GM19238 (cell line): ENCODE data around the gene ISYNA1.

ENCODE experiments used
- DNase-seq: peaks from one replicate; pipeline ENCODE4 v3.0.0; 2011; ENCODE audit warnings: low spot score; ENCODE audit not compliant: insufficient read length

The ISYNA1 gene

DNA sequence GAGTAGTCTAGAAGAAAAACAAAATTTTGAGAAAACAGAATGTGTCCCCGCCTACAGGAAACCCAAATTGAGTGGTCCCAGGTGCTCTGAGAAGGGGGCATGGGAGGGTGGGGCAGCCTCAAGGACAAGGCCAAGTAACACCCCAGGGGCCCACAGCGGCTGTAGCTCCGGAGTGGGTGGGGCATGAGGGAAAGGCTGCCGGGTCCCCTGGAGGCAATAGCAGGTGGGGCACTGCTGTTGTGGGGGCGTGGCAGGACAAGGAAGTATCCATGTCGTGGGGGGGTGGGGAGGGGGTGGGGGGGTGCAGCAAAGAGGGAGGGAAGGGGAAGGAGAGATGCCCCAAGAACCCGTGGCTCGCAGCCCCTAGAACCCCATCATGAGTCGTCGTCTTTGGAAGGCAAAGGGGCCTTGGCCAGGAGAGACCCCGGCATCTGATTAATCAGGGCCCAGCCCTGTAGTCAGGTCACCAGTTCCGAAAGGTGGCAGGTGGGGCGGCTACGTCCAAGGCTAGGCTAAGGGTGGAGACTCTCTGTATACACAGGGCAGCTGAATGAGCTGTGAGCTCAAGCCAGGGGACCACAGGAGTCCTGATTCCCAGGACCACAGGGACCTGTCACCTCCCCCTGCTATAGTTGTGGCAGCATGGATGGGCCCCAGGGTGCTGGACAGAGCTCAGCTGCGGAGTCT is 7.5 kb upstream of the ISYNA1 start:
- DNase-seq: no peak

DNA sequence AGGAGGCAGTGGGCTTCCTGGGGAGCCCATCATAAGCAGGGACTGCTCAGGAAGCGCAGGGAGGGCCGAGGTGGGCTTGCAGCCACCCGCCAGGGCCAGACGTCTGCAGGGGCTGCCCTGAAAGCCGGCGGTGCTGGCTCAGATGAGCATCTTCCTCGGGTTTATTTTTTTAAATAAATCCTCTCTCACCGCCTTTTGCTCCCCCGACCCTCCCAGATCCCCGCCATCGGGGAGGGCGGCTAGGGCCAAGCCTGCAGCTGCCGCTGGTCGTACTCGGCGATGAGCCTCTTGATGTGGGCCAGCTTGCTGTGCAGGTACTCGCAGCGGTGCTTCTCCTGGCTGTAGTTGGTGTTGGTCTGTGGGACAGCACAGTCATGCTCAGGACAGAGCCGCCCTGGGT is 6.6 kb upstream of the ISYNA1 start:
- no peak for DNase-seq

DNA sequence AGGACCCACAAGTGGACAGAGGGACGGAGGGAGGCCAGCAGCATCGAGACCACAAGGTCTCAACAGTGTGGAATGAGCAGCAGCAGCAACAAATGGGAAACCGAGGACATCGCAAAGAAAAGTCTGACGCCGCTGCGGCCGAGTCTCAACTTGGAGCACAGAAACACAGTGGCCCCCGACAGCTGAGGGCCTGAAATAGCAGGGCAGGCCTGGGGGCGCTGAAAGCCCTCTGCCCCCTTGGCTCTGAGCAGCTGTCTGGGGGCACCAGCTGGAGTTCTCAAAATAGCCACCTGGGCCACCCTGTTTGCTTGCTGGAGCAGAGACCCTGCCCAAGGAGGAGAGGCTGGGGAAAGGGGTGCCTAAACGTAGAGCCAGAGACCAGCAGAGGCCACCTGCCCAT is 5.9 kb upstream of the ISYNA1 start:
- DNase-seq: no peak

DNA sequence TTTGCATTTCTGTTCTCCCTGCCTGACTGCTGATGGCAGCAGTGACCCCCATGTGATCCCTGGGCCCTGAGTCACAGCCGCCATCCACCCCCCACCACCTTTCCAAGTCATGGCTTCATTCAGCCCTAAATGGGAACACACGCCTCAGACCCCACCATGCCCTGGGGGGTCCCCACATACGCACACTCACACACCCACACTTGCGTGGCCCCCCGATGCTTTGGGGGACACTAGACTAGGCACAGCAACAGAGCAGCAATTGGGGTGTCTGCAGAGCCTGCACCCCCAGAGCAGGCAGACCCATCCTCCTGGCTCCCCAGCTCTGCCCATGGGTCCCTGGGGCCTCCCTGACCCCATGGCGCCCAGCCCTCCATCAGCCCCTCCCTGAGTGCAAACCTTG is 5.5 kb upstream of the ISYNA1 start:
- DNase-seq: no peak

DNA sequence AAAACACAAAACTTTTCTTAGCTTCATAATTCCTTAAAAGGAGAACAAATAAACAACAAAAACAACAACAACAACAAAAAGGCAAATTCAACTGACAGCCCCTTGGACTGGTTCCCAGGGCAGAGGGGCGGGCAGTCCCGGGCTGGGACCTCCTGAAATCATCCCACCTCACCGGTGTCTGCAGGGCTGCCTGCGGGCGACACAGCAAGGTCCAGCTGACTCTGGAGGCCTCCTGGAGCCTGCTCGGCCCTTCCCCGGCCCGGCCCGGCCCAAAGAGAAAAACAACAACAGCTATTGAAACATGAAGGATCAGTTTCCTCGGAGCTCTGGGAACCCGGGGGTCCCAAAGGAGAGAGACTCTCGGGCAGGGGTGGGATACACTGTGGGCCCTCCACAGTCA is 5.0 kb upstream of the ISYNA1 start:
- no peak for DNase-seq

DNA sequence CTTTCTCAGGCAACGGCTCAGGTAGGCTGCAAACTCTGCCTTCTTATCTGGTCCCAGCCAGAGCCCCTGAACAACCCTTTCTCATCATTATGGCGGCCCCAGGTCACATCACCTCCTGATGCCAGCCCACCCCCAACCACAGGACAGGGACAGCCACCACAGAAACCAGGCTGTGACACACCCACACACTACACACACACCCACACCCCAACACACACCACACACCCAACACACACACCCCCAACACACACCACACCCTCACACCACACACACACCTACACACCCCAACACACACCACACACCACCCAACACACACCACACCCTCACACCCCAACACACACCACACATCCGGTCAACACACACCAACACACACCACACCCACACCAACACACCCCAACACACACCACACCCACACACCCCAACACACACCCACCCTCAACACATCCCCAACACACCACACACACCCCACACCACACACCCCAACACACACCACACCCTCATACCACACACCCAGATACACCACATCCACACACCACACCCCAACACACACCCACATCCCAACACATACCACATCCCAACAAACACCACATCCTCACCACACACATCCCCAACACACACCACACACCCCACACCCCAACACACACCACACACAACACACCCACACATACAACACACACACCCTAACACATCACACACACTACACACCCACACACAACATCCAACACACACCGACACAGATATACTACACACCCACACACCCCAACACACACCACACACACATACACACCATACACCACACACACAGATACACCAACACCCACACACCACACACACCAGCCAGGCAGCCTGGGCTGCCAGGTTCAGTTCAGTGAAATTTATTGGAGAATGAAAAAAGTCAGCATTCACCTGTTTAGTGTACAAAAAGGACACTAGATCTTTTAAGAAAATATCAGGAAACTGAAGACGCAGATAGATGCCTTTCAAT is 4.2 kb upstream of the ISYNA1 start:
- DNase-seq: no peak

DNA sequence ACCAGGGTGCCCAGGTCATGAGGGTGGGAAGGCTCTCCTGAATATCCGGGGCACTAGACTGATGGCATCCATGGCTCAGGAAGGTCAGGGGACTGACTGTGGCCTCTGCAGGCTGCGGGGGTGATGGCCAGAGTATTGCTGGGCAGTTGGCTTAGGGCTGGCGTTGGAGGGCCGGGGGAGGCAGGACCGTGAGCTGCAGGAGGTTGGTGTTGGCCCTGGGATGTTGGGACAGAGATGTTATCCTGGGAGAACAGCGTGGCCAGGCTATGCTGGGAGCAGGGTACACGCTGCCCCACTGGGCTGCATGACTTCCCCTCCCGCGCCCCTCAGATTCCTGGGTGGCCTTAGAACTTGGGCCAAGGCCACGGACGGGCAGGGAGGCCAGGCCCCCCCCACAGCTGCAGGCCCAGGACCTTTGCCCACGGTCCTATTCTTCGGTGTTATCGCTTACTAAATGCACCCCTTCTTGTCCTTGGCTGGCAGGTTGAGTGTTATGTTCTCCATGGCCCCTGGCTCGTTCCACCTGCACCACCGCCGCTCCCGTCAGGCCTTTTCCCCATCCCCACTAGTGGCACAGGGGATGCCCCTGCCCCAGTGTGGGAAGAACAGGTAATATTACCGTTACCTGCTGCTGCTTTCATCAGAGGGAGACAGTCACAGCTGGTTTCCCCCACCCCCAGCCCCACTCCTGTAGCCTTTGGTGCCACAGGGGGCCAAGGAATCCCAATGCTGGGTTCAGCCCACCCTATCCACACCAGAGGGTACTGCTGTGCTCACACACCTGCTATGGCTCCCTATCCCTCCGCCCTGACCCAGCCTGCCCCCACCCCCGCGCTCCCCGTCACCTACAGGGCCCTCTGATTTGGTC is 3.2 kb upstream of the ISYNA1 start:
- DNase-seq: no peak

DNA sequence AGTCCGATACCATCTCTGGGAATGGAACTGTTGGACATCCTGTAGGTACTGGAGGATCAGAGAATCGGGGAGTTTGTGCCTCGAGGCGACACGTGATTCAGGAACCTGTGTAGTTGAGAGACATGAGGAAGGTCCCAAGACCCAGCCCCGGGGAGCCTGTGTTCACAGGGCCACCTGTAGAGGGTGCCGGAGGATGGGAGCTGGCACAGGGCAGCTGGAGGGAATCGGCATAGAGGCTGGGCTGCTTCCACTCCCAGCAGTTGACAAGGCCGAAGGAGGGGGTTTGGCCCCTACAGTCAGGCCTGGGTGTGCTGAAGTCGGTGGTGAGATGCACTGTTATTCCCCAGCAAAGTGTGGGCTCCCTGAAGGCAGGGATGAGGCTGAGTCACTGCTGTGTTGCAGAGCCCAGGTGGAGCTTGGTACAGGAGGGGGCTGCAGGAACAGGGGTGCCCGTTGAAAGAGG is 2.5 kb upstream of the ISYNA1 start:
- DNase-seq: no peak

DNA sequence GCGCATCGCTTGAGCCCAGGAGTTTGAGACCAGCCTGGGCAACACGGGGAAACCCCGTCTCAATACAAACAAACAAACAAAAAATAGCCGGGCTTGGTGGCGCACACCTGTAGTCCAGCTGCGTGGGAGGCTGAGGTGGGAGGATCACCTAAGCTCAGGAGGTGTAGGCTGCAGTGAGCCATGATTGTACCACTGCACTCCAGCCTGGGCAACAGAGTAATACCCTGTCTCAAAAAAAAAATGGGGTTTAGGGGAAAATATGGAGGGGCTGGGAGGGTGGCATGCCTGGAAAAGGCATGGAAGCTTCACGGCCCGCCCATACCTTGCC is 1.9 kb upstream of the ISYNA1 start:
- DNase-seq: no peak

DNA sequence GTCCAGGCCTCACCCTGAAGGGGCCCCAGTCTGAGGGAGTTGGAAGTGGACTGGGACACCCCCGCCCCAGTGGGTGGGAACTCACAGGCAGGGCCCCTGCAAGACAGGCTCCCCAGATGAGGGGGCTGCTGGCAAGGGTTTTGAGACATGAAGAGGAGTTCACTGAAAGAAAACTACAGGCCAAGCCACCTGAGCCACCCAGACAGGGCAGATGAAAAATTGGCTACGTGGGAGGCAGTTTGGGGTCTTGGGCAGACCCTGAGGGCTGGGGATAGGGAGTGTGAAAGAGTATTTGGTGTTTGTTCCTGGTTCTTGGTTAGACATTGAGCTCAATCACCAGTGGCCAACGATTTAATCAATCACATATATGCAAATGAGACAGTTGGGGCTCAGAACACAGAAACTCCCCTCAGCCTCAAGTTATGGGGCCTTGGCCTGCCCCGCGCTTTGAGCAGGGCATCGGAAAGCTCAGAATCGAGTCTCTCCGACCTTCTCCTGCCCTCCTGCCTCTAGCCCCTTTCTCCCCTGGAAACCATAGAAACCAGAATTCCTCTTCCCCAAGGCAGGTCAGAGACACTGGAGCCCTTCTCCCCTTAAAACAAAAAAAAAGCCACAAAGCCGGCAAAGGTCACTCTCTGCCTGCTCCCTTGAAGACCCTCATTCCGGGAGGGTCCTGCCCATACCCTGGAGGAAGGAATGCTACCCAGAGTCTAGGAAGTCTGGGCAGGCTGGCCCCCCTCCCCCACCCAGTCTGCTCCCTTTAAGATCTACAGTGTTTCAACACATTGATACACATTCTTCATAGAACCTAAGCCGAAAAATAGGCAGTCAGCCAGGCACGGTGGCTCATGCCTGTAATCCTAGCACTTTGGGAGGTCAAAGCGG is 1.3 kb upstream of the ISYNA1 start:
- DNase-seq: no peak

DNA sequence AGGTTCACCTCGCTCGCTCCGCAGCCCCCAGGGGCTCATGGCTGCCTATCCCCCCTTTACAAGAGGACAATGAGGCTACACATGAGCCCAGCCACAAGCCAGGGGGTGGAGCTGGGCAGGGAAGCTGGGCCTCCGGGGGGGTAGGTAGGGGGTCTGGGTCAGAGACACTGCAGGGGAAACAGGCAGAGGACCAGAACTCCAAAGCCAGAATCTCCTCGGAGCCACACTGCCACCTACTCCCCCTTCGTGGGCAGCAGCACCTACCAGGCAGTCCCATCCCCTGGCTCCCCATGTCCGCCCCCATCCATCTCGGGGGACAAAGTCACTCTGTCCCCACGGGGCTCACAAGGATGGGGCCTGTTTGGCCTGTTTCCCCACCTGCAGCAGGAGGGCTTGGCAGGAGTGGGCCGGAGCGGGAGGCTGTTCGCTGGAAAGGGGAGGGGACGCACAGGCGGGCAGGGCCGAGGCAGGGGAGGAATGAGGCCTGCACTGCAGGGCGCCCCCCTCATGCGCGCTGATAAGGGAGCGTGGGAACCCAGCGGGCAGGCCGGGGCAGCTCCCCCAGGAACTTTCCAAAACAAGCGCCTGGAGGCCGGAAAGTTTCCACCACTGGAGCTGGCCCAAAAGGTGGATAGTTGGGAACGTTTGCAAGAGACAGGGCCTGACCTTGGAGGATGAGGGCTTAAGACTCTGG is 545 bp upstream of the ISYNA1 start:
- no peak for DNase-seq

DNA sequence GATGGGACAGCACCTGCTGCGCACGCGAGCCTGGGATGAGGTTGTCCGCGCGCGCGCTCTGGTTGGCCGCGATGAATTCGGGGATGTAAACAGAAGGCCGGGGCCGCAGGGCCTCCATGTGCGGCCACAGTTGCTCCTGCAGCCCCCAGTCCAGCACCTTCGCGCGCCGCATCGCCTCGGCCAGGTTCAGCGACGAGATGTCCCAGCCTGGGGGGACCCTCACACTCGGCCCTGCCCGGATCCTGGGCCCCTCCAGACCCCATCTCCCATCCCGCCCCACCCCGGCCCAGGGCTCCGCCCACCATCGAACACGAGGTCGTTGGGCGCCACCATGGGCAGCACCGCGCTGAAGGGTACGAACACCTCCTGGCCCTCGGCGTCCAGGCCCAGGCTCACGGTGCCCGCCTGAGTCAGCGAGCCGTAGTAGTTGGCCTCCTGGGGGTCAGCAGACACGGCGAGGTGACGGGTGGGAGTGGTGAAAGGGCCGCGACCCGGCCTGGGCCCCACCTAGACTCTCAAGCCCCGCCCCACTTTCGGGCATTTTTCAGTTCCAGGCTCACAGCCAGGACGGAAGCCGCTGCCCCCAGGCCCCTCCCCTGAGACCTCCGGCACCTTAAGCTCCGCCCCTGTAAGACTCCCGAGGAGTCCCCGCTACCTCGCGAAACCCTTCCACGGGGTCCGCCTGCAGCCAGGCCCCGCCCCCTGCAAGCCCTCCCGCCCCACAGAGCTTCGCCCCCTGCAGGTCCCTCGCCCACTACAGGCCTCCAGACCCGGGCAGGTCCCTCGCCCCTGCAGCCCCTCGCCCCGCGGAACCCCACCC is 1.1 kb downstream of the ISYNA1 start:
- DNase-seq: peak; percentile 97

DNA sequence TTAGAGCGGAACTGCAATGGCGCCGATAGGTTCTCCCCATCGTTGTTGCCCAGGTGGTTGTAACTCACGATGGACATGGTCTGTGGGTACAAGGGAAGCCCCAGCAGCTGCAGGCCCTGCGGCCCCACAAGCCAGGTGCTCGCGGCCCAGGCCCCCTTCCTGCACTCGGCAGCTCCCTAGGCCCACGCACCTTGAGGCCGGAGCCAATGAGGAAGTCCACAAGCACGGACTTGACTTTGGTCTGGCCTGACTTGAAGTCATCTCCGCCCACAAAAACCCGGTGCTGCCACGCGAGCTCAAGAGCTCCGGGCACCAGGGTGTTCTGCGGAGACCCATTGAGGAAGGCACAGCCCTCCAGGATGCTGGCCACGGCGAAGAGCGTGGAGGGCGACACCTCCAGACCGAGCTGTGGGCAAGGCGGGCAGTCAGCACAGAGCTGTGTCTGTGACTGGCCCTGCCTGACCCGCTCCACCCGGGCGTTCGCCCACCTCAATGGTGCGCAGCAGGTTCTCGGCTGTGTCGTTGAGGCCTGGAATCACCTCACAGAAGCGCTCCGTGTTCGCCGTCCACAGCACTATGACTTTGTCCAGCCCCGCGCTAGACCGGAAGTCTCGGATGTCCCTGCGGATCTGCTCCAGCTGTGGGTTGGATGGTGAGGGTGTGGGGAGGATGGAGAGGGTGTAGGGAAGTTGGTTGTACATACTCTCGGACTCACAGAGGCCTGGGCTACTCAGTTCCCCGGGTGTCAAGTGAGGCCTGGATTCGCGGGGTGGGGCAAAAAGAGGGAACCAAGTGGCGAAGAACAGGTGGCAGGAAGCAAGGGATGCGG is 1.9 kb downstream of the ISYNA1 start:
- no peak for DNase-seq

DNA sequence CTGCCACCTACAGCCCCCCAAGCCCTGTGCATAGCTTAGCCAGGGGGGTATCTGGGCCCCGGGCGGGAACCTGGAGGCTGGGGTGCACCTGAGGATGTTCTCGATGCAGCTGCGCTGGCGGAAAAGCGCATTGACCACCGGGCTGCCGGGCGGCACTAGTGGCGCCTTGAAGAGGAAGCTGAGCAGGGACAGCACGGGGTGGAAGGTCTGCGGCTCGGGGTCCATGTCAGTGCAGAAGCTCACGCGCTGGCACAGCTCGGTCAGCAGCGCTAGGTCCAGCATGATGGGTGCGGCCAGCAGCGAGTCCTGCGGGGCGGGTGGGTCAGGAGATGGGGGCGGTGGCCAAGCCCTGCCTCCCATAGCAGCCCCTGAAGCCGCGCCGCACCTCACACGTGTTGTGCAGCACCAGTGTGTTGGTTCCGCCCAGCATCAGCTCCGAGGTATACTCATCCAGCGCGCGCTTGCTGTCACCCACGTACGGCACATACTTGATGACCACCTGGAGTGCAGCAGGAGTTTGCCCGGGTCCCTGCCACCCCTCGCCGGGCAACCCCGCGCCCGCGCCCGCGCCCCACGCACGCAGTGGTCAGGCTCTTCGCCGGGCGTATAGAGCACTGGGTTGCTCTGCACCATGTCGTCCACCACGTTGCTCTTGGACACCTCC is 2.6 kb downstream of the ISYNA1 start:
- DNase-seq: no peak

DNA sequence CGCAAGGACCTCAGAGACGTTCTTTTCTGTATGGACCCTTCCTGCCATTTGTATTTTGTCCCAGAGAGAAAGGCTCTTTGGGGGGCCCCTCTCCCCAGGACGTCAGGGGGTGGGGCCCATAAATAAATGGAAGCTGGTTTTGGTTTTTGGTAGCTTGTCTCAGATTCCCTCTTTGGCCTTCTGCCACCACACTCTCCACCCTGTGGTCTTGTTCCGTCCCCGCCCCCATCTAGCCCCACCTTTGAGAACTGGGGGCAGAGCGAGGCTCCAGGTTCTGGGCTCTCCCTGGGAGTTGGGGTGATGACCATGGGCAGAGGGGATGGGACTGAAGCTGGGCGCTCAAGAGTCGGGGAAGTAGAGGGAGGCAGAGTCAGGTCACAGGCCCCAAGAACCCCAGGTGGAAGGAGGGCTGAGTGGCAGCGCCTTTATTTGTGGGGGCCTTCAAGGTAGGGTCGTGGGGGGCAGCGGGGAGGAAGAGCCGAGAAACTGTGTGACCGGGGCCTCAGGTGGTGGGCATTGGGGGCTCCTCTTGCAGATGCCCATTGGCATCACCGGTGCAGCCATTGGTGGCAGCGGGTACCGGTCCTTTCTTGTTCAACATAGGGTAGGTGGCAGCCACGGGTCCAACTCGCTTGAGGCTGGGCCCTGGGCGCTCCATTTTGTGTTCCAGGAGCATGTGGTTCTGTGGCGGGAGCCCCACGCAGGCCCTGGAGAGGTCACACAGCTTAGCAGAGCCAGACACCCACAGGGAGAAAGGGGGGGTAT is 3.3 kb downstream of the ISYNA1 start:
- DNase-seq: no peak

DNA sequence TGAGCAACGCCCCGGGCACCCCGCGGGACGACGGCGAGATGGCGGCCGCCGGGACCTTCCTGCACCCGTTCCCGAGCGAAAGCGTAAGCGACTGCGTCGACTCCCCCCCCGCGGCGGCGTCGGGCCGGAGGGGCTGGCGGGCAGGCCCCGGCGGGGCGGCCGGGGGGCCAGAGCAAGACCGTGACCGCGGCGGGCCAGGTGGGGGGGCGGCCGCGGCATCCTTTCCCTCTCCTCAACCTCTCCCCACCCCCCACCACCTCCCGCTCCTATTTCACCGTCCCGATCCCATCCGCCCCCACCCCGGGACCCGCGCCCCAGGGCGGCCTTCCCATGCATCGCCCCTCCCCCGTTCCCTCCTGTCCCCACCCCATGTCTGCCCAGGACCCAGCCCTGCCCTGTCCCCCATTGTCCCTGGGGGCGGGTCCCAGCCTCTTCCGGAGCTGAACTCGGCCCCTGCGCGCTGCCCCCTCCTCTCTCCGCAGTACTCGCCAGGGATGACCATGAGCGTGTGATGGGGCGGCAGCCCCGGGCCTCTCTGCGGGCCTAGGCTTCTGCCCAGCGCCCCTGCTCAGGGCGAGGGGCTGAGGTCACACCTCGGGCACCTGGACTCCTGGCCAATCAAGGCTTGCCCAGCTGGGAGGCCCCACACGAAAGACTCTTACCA is 4.1 kb downstream of the ISYNA1 start:
- DNase-seq: no peak
